ENCODE results near the gene FCSK.

Gene FCSK

DNA sequence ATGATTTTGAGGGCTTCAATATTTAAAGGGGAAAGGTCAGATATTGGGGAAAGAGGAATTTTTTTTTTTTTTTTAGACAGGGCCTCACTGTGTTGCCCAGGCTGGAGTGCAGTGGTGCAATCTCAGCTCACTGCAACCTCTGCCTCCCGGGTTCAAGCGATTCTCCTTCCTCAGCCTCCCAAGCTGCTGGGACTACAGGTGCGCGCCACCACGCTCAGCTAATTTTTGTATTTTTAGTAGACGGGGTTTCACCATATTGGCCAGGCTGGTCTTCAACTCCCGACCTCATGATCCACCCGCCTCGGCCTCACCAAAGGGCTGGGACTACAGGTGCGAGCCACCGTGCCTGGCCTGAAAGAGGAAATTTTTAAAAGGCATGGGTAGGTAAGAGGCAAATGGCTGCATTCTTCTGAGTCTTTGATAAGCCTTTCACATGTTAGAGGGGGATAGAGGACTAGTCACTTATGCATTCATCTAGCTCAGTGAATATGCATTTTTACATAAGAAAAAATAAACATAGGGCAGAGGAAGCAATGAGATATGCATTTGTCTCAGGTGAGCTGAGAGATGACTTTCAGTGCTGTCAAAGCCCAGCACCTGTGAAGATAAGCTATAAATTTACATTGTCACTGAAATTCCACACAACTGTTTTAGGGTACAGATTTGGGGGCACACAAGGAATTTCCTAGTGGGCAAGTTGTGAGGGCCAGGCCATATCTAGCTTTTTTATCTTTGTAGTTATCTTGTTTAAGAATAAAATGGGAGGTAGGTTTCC lies 1.1 kb upstream of the FCSK start:
- no peak for DNase-seq (ENCODE audit: low read depth in 2 of 3, low spot score in 1 of 3)

DNA sequence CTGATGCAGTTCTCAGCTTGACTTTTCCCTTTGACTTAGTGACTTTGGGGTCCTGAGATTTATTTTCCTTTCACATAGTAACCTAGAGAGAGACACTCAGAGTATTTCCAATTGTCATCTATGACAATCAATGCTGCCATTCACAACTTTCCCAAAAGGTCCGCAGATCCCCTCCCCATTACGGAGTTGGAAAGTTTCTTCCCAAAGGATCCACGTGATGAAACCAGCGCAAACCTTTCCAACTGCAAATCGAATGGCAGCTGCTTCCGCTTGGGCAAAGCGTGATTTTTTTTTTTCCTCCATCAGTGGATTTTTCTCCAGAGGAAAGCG lies 538 bp upstream of the FCSK start:
- no peak for DNase-seq (ENCODE audit: low read depth in 2 of 3, low spot score in 1 of 3)

DNA sequence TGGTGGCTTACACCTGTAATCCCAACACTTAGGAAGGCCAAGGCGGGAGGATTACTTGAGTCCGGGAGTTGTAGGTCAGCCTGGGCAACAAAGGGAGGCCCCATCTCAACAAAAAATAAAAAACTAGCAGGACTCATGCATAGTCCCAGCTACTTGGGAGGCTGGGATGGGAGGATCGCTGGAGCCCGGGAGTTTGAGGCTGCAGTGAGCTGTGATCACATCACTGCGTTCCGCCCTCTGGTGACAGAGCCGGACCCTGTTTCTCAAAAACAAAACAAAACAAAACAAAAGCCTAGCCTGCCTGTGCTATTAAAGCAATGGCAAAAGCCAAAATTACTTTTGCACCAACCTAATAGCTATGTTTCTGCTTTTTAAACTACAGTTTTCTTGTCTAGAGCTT lies 1.5 kb downstream of the FCSK start:
- DNase-seq (ENCODE audit: low read depth in 2 of 3, low spot score in 1 of 3): no peak

DNA sequence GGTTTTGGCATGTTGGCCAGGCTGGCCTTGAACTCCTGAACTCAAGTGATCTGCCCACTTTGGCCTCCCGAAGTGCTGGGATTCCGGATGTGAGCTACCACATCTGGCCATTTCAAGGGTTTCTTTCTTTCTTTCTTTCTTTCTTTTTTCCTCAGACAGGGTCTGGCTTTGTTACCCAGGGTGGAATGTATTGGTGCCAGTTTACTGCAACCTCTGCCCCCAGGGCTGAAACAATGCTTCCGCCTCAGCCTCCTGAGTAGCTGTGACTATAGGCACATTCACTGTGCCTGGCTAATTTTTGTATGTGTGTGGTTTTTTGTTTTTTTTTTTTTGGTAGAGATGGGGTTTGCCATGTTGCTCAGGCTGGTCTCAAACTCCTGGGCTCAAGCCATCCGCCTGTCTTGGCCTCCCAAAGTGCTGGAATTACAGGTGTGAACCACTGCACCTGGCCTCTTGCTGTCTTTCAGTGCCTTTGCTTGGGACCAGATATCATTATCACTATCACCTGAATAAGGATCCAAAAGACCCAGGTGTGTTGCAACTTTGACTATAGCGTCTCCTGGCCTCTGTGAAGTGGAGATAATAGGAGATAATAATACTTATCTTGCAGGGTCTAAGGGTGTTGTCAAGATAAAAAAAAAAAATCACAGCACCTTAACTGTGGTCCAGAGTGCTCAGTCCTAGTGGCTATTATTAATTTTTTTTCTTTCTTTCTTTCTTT lies 3.2 kb downstream of the FCSK start:
- no peak for DNase-seq (ENCODE audit: low read depth in 2 of 3, low spot score in 1 of 3)

DNA sequence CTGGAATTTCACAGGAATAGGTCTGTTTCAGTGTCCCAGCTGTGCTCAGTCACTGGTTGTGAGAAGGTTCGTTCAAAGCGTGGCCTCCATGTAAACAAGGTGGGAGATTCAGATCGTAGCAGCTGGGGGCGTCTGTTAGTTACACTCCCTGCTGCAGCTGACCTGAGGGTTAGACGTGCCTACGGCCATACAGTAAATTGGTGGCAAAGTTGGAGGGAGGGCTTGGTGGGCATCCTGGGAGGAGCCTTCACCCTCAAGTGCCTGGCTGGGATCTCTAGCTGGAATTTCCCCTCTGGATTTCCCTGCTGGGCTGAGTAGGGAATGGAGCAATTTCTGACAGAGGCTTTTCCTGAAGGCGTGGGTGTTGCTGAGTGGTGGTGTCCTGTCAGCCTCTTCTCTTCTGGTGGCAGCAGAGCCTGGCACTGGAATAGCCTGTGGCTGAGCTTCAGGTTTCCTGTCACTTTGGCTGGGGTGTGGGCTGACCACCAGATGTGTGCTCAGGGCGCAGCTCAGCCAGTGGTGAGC lies 6.4 kb downstream of the FCSK start:
- no peak for DNase-seq (ENCODE audit: low read depth in 2 of 3, low spot score in 1 of 3)

DNA sequence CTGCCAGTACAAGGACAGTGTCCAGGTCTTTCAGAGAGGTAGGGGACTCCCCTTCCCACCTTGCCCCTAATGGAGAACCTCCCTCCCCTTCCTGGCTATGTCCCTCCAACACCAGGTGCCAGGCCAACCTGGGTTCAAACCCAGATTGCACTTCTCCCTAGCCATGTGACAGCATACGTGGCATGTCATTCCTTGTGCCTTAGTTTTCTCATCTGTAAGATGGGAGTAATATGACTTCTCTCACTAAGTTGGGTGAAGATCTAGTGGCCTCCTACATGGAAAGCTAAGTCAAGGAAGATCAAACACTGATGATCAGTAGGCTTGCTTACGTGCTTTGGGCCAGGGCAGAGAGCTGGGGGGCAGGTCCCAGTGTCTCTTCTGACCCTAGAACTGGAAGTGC lies 8.8 kb downstream of the FCSK start:
- DNase-seq (ENCODE audit: low read depth in 2 of 3, low spot score in 1 of 3): no peak

DNA sequence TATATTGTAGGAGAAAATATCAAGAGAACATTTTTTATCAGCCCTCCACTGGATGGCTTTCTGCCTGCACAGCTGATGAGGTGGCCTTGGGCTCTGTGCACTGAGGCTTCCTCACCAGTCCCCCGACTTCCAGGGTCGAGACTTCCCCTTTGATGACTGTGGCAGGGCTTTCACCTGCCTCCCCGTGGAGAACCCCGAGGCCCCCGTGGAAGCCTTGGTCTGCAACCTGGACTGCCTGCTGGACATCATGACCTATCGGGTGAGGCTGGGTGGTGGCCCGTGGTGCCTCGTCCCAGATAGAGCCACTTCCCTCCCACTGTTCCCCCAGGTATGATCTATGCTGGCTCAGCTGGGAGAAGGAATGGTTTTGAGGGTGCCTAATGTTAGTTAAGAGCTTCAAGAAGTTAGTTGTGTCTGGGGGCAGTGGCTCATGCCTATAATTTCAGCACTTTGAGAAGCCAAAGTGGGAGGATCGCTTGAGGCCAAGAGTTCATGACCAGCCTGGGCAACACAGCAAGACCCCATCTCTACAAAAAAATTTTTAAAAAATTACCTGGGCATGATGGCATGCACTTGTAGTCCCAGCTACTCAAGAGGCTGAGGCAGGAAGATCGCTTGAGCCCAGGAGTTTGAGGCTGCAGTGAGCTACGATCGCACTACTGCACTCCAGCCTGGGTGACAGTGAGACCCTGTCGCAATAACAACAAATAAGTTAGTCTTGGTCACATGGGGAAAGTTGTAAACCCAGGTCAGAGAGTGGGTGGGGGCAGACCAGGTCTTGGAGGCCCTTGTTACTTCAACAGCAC lies 11.8 kb downstream of the FCSK start:
- DNase-seq (ENCODE audit: low read depth in 2 of 3, low spot score in 1 of 3): no peak

- DNase-seq (ENCODE audit: low read depth in 2 of 3, low spot score in 1 of 3): no peak
Observed at GRCh38 chr16:70466805-70467076, 12.3 kb downstream of the FCSK start.

DNA sequence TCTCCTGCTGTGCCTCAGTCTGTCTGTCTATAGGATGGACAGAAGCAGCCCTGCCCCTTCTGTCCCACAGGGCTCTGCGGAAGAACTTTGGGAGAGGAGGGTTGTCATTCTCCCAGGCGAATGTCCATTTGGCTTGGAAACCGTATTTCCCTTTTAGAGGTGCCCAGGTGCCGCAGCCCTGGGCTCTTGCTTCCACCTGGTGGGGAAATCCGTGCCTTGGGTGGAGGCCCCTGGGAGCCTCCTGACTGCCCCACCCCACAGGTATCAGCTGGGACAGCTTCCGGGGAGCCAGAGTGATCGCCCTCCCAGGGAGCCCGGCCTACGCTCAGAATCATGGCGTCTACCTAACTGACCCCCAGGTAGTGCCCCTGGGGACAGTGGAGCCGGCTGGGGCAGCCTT lies 12.7 kb downstream of the FCSK start:
- no peak for DNase-seq (ENCODE audit: low read depth in 2 of 3, low spot score in 1 of 3)

DNA sequence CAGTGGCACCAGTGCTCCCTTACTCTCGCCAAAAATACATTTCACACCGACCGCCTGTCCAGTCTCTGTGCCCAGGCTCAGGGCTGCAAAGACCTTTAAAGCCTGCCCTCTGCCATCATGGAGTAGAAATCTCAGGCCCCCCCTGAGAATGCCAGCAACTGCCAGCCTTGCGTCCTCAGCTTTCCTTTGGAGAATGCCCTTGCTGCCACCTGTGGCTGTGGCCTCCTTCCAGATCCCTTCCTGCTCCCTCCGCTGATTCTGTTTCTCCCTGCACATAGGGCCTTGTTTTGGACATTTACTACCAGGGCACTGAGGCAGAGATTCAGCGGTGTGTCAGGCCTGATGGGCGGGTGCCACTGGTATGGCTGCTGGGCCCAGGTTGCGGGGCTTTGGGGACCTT lies 13.2 kb downstream of the FCSK start:
- no peak for DNase-seq (ENCODE audit: low read depth in 2 of 3, low spot score in 1 of 3)

- DNase-seq (ENCODE audit: low read depth in 2 of 3, low spot score in 1 of 3): no peak
Observed at GRCh38 chr16:70468776-70469525, 14.6 kb downstream of the FCSK start.

DNA sequence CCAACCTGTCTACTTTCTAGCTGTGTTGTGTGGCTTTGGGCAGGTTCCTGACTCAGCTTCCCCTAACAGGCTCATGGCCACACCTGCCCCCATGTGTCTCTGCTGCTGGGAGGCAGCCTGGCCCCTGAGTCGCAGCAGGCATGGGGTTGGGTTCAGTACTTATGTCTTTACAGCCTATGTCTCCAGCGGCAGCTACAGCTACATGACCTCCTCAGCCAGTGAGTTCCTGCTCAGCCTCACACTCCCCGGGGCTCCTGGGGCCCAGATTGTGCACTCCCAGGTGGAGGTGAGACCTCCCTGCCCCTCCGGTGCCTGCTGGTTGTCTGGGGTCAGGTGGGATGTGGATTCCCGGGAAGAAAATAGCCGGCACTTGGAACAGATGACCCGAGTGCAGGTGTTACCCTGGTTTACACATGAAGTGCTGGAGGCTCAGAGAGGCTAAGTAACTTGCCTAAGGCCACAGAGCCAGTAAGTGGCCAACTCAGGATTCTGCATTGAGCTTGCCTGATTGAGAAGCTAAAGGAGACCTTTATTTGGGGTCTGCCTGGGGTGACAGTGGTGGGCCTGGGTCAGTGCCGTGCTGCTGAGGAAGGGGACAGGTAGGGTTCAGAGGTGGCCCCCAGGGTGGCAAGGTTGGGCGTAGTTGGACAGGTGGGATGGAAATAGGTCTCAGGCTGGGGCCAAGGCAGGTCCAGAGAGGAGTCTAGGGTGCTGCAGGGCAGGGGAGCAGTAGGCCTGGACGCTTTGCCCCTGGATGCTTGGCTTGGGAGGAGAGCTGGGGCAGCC lies 15.9 kb downstream of the FCSK start:
- DNase-seq (ENCODE audit: low read depth in 2 of 3, low spot score in 1 of 3): no peak

- no peak for DNase-seq (ENCODE audit: low read depth in 2 of 3, low spot score in 1 of 3)
Observed at GRCh38 chr16:70470927-70471341, 16.5 kb downstream of the FCSK start.

- no peak for DNase-seq (ENCODE audit: low read depth in 2 of 3, low spot score in 1 of 3)
Observed at GRCh38 chr16:70472786-70473433, 18.5 kb downstream of the FCSK start.

- DNase-seq (ENCODE audit: low read depth in 2 of 3, low spot score in 1 of 3): no peak
Observed at GRCh38 chr16:70473446-70474319, 19.3 kb downstream of the FCSK start.

DNA sequence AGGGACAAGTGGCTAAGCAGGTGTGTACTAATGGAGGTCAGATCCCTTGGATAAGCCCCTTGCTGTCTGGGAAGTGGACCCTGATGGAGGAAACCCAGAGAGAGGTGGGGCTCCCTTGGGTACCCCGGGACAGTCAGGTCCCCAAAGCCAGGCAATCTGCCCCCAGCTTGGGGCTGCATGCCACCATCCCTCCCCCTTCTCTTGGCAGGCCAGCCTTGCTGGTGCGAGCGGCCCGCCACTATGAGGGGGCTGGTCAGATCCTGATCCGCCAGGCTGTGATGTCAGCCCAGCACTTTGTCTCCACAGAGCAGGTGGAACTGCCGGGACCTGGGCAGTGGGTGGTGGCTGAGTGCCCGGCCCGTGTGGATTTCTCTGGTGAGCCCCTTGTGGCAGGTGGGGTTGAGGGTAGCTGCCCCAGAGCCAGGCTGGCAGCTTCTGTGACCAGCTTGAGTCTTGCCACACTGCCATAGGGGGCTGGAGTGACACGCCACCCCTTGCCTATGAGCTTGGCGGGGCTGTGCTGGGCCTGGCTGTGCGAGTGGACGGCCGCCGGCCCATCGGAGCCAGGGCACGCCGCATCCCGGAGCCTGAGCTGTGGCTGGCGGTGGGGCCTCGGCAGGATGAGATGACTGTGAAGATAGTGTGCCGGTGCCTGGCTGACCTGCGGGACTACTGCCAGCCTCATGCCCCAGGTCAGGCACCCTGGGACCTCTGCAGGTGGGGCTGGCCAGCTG lies 20.1 kb downstream of the FCSK start:
- DNase-seq (ENCODE audit: low read depth in 2 of 3, low spot score in 1 of 3): no peak

DNA sequence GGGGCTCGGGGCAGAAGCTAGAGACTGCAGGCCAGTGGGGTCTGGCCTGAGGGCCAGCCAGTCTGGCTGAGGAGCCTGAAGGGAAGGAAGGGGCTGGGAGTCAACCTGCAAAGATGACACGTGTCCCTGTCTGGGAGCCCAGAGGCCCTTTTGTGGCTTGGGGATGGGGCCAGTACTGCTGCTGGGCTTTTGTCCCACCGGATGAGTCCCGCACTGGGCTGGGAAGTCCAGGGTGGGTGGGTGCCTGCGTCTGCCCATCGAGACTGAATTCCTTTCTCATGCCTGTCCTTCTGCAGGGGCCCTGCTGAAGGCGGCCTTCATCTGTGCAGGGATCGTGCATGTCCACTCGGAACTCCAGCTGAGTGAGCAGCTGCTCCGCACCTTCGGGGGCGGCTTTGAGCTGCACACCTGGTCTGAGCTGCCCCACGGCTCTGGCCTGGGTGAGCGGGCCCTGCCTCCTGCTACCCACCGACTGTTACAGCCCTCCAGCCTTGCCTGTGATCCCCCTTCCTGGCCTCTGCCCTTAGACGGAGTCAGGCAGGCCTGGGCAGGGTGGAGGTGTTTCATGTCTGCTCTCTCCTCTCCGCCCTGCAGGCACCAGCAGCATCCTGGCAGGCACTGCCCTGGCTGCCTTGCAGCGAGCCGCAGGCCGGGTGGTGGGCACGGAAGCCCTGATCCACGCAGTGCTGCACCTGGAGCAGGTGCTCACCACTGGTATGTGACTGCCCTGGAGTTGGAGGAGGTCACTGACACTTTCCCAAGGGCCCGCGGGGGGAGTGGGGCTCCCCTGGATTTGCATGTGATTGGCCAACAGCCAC lies 20.9 kb downstream of the FCSK start:
- no peak for DNase-seq (ENCODE audit: low read depth in 2 of 3, low spot score in 1 of 3)
